AG10803 (cell line): ENCODE measurements around the gene ABCA4.

Source experiments
- DNase-seq: peaks from one replicate; pipeline ENCODE4 v3.0.0; 2010; ENCODE audit warnings: low read depth
- H3K4me3 ChIP-seq: 2 replicates; pipeline ENCODE4 v1.5.1; 2011; ENCODE audit warnings: mild to moderate bottlenecking, low read length, control low read depth
- TF ChIP-seq, protein P1 (sequence below): conservative IDR thresholded peaks from 2 replicates; pipeline ENCODE4 v1.5.1; 2011; ENCODE audit warnings: mild to moderate bottlenecking, low read length, control low read depth, inconsistent platforms

The ABCA4 gene

GRCh38 chr1:94031591-94031990, 89.4 kb downstream of the ABCA4 start:
- no peak for DNase-seq
- TF ChIP-seq, protein P1, sequence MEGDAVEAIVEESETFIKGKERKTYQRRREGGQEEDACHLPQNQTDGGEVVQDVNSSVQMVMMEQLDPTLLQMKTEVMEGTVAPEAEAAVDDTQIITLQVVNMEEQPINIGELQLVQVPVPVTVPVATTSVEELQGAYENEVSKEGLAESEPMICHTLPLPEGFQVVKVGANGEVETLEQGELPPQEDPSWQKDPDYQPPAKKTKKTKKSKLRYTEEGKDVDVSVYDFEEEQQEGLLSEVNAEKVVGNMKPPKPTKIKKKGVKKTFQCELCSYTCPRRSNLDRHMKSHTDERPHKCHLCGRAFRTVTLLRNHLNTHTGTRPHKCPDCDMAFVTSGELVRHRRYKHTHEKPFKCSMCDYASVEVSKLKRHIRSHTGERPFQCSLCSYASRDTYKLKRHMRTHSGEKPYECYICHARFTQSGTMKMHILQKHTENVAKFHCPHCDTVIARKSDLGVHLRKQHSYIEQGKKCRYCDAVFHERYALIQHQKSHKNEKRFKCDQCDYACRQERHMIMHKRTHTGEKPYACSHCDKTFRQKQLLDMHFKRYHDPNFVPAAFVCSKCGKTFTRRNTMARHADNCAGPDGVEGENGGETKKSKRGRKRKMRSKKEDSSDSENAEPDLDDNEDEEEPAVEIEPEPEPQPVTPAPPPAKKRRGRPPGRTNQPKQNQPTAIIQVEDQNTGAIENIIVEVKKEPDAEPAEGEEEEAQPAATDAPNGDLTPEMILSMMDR = no peak
- H3K4me3 ChIP-seq = no peak overlapping the region

GRCh38 chr1:94031154-94031553, 89.8 kb downstream of the ABCA4 start:
- no peak overlapping the region for H3K4me3 ChIP-seq
- no peak for DNase-seq
- TF ChIP-seq, protein P1 = no peak

DNA sequence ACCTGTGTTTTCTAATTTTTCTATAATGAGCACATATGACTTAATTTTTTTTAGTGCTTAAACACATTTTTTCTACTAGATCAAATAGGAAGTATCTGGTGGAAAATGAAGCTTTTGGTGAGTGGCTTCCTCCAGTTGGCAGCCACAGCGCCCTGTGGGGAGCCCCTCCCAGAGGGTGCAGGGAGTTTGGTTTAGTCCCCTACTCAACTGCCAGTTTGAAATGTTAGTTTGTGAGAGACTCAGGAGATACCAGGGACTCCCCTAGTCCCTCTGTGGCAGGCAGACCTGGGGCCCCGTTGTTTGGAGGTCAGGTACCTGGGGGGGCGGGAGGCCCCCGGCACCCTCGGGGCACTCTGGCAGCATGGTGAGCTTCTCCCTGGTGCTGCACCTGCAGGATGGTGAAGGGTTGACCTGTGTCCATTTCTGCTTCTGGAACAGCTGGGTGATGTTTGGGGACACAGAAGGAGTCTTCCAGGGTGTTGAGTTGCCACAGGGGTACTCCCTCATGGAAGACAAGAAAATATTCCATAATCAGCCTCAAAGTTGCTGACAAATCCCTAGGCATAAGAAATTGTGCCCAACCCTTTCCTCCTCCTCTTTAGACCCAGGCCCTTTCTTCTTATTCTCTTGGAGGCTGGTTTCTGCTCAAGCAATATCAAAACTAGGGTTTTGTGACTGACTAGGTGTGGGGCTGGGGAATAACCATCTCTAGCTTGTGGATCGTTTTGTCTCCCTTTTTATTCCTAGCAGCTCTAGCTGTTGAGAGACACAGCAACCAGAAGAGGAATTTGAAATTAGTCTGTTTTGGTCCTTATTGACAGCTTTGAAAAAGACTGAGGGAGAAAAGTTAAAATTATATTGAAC, 91.6 kb downstream of the ABCA4 start:
- TF ChIP-seq, protein P1 = no peak
- no peak overlapping the region for H3K4me3 ChIP-seq
- DNase-seq = no peak

- H3K4me3 ChIP-seq = no peak overlapping the region
- DNase-seq = no peak
- TF ChIP-seq, protein P1 = no peak
Observed at GRCh38 chr1:94027721-94028515, 93.0 kb downstream of the ABCA4 start.

DNA sequence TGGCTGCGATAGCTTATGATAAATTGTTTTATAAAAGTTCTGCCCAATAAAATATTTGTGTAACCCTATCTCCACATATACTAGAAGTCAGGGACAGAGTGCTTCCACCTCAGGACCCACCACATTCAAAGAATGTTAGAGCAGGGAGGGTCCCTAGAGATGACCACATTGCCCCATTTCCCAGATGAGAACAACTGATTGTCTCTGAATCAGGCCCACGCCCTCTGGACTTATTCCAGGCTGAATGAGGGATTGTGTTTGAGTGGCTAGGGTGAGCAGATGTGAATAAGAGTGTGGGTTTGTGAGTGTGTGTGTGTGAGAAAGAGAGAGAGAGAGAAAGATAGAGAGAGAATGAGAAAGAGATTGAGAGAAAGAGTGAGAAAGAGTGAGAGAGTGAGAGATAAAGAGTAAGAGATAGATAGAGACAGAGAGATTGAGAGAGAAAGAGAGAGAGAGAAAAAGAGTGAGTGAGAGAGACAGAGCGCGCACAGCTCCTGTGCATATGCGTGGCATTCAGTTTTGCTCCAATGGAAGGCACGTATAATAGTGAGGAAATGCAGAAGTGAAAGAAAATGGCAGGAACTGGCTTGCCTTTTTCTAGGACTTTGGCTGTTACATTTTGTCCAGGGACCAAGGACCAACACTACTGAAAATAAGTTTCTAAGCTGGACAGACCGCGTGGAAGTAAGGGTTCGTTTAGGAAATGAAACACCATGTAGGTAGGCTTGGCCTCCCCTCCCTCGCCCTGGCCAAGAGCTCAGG, 94.1 kb downstream of the ABCA4 start:
- H3K4me3 ChIP-seq = no peak overlapping the region
- DNase-seq = no peak
- TF ChIP-seq, protein P1 = no peak

DNA sequence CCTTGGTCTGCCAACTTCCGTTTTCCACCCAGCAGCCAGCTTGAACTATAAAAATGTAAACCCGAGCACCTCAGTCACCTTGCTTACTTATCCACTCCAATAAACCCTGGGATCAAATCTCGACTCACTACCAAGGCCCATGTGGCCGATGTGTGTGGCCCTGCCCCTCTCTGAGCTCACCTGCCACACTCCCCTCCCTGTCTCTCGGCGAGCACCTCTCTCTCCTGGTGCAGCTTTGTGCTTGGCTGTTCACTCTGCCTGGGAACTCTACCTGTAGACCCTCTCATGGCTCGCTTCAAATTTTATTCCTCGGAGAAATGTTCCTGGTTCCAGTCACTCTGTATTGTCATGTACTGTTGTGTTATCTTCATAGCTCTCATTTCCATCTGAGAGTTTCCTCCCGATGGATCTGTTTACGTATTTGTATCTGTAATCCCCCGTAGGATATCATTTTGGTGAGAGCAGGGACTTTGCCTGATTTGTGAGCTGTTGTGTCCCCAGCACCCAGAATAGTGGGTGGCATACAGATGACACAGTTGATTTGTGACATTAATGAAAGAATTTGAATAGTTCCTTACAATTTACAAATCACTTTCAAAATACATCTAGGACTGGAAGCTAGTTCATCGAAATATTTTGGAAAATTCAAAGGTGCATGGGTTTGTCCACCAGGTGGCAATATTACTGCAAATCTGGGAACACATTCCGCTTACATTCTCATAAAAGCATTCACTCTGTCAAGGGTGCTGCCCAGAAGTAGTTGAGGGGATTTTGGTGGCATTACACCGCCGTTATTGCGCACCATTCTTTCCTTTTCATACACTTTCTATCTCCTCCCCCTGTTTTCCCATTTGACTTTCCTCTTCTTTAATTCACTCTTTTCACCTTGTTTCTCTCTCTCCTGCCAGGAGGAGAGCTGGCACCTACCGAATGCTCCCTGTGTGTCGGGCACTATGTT, 95.3 kb downstream of the ABCA4 start:
- DNase-seq = peak; percentile 75
- TF ChIP-seq, protein P1 = peak; percentile 81
- no peak overlapping the region for H3K4me3 ChIP-seq
